HG03060 (cell line): ENCODE results near the gene MARK3.

Source experiments
- ATAC-seq: cut with Tn5 transposase; IDR thresholded peaks from one replicate; pipeline ENCODE4 v1.9.1; 2021; ENCODE audit warnings: low read depth, moderate number of reproducible peaks; ENCODE audit not compliant: unreplicated experiment

The MARK3 gene

GRCh38 chr14:103430358-103430757 lies 45.1 kb downstream of the MARK3 start:
- ATAC-seq, result no peak

- no peak for ATAC-seq
Measured at GRCh38 chr14:103432627-103433026, 47.4 kb downstream of the MARK3 start.

- ATAC-seq, result no peak
Measured at GRCh38 chr14:103433916-103434563, 48.8 kb downstream of the MARK3 start.

- ATAC-seq, result no peak
Measured at GRCh38 chr14:103434868-103435442, 49.7 kb downstream of the MARK3 start.

GRCh38 chr14:103436533-103436932 lies 51.3 kb downstream of the MARK3 start:
- ATAC-seq, result no peak

GRCh38 chr14:103442288-103442687 lies 57.1 kb downstream of the MARK3 start:
- ATAC-seq, result no peak

- no peak for ATAC-seq
Measured at GRCh38 chr14:103443111-103443510, 57.9 kb downstream of the MARK3 start.

- no peak for ATAC-seq
Measured at GRCh38 chr14:103444837-103445524, 59.8 kb downstream of the MARK3 start.

- no peak for ATAC-seq
Measured at GRCh38 chr14:103445806-103446205, 60.6 kb downstream of the MARK3 start.

- no peak for ATAC-seq
Measured at GRCh38 chr14:103448097-103448496, 62.9 kb downstream of the MARK3 start.

- no peak for ATAC-seq
Measured at GRCh38 chr14:103449634-103450161, 64.5 kb downstream of the MARK3 start.

- no peak for ATAC-seq
Measured at GRCh38 chr14:103450416-103450815, 65.2 kb downstream of the MARK3 start.

GRCh38 chr14:103451401-103451800 lies 66.2 kb downstream of the MARK3 start:
- no peak for ATAC-seq

- ATAC-seq, result no peak
Measured at GRCh38 chr14:103453791-103454190, 68.6 kb downstream of the MARK3 start.

GRCh38 chr14:103456167-103456835 lies 71.1 kb downstream of the MARK3 start:
- ATAC-seq, result no peak

- ATAC-seq, result no peak
Measured at GRCh38 chr14:103460415-103460814, 75.2 kb downstream of the MARK3 start.

GRCh38 chr14:103463149-103463548 lies 77.9 kb downstream of the MARK3 start:
- ATAC-seq, result no peak

GRCh38 chr14:103463851-103464250 lies 78.6 kb downstream of the MARK3 start:
- no peak for ATAC-seq

- no peak for ATAC-seq
Measured at GRCh38 chr14:103472939-103473338, 87.7 kb downstream of the MARK3 start.

GRCh38 chr14:103474893-103475292 lies 89.7 kb downstream of the MARK3 start:
- ATAC-seq, result no peak

GRCh38 chr14:103476065-103476464 lies 90.8 kb downstream of the MARK3 start:
- ATAC-seq, result no peak
